Mesendoderm (in vitro differentiated cells): ENCODE results near the gene SPECC1.

Source experiments
- DNase-seq: peaks from one replicate; pipeline ENCODE4 v3.0.0; 2013
- H2AK5ac ChIP-seq: 2 replicates; pipeline ENCODE4 v1.6.1; 2013; ENCODE audit warnings: low read length, inconsistent platforms
- H2BK120ac ChIP-seq: 2 replicates; pipeline ENCODE4 v1.6.1; 2013; ENCODE audit warnings: low read depth, mild to moderate bottlenecking, low read length, moderate library complexity, mixed read lengths
- H2BK15ac ChIP-seq: replicated peaks from 2 replicates; pipeline ENCODE4 v1.6.1; 2013; ENCODE audit warnings: low read depth, mild to moderate bottlenecking, moderate library complexity
- H2BK5ac ChIP-seq: 2 replicates; pipeline ENCODE4 v1.6.1; 2013; ENCODE audit warnings: low read length, inconsistent platforms
- H3K18ac ChIP-seq: 2 replicates; pipeline ENCODE4 v1.6.1; 2013; ENCODE audit warnings: mild to moderate bottlenecking, low read length, mixed read lengths
- H3K23ac ChIP-seq: one replicate; pipeline ENCODE4 v1.6.1; 2013; ENCODE audit warnings: low read length
- H3K27ac ChIP-seq: 2 replicates; pipeline ENCODE4 v1.5.1; 2013; ENCODE audit warnings: low read depth, mild to moderate bottlenecking, inconsistent platforms, low read length, moderate library complexity
- H3K27me3 ChIP-seq: 2 replicates; pipeline ENCODE4 v1.6.1; 2013; ENCODE audit warnings: low read length, control low read depth, mild to moderate bottlenecking, inconsistent platforms; ENCODE audit not compliant: insufficient read depth, poor library complexity
- H3K36me3 ChIP-seq: 2 replicates; pipeline ENCODE4 v1.6.1; 2013; ENCODE audit warnings: low read length, inconsistent platforms; ENCODE audit not compliant: control insufficient read depth, insufficient read depth
- H3K4ac ChIP-seq: one replicate; pipeline ENCODE4 v1.6.1; 2013; ENCODE audit warnings: low read depth, mild to moderate bottlenecking, low read length, moderate library complexity
- H3K4me1 ChIP-seq: 2 replicates; pipeline ENCODE4 v1.6.1; 2013; ENCODE audit warnings: low read depth, low read length, inconsistent platforms; ENCODE audit not compliant: control insufficient read depth
- H3K4me2 ChIP-seq: 2 replicates; pipeline ENCODE4 v1.6.1; 2013; ENCODE audit warnings: low read length
- H3K4me3 ChIP-seq: 2 replicates; pipeline ENCODE4 v1.5.1; 2013; ENCODE audit warnings: mild to moderate bottlenecking, low read length
- H3K56ac ChIP-seq: one replicate; pipeline ENCODE4 v1.6.1; 2013; ENCODE audit warnings: low read length
- H3K79me1 ChIP-seq: 2 replicates; pipeline ENCODE4 v1.6.1; 2013; ENCODE audit warnings: low read length, inconsistent platforms
- H3K79me2 ChIP-seq: 2 replicates; pipeline ENCODE4 v1.6.1; 2013; ENCODE audit warnings: mild to moderate bottlenecking, low read length; ENCODE audit not compliant: control insufficient read depth, insufficient read depth
- H3K9ac ChIP-seq: 2 replicates; pipeline ENCODE4 v1.6.1; 2013; ENCODE audit warnings: low read length, inconsistent platforms
- H4K5ac ChIP-seq: one replicate; pipeline ENCODE4 v1.6.1; 2013; ENCODE audit warnings: low read length
- H4K8ac ChIP-seq: one replicate; pipeline ENCODE4 v1.6.1; 2013; ENCODE audit warnings: low read depth, mild to moderate bottlenecking, control low read depth, low read length, moderate library complexity
- WGBS: extraction: QIAGEN DNeasy Blood & Tissue Kit; methylation state at CpG from one replicate; pipeline ENCODE4 v1.1.7; 2013; ENCODE audit warnings: low lambda C conversion rate, missing lambda C conversion rate; ENCODE audit not compliant: insufficient coverage; ENCODE audit errors: extremely low coverage; 5-methylcytosine and 5-hydroxymethylcytosine counted together

Gene SPECC1

GRCh38 chr17:20173091-20173490, 163.9 kb downstream of the SPECC1 start:
- Histone ChIP-seq H3K18ac (no peak overlapping the region), H4K5ac (no peak overlapping the region), H3K23ac (no peak overlapping the region), H3K4me3 (no peak overlapping the region), H3K4me1 (peaks cover 5% of the 10 kb centered on the region), H3K4me2 (no peak overlapping the region), H2BK120ac (no peak overlapping the region), H2BK5ac (no peak overlapping the region), H3K79me2 (peaks cover 41% of the 10 kb centered on the region), H2BK15ac (no peak overlapping the region), H3K27ac (no peak overlapping the region), H3K4ac (no peak overlapping the region), H3K56ac (no peak overlapping the region), H4K8ac (no peak overlapping the region), H2AK5ac (no peak overlapping the region), H3K36me3 (no peaks in the 10 kb centered on the region), H3K79me1 (peaks cover 14% of the 10 kb centered on the region), H3K27me3 (no peaks in the 10 kb centered on the region), H3K9ac (no peak overlapping the region)
- WGBS, result no CpG with 5 or more reads among the region's 1 CpG
- no peak for DNase-seq

- Histone ChIP-seq H3K27ac (no peak overlapping the region), H3K4me1 (peaks cover 5% of the 10 kb centered on the region)
Observed at GRCh38 chr17:20174588-20175265, 165.6 kb downstream of the SPECC1 start.

GRCh38 chr17:20179041-20179440, 169.9 kb downstream of the SPECC1 start:
- no peak overlapping the region for H2BK15ac ChIP-seq
- H3K79me2 ChIP-seq, result peaks cover 29% of the 10 kb centered on the region
- H3K27me3 ChIP-seq, result no peaks in the 10 kb centered on the region
- H3K27ac ChIP-seq, result no peak overlapping the region
- WGBS, result no CpG with 5 or more reads among the region's 3 CpGs
- H3K36me3 ChIP-seq, result no peaks in the 10 kb centered on the region
- no peak overlapping the region for H4K5ac ChIP-seq
- H3K4me3 ChIP-seq, result no peak overlapping the region
- no peak overlapping the region for H3K4me2 ChIP-seq
- DNase-seq, result no peak
- H3K4me1 ChIP-seq, result no peaks in the 10 kb centered on the region
- no peak overlapping the region for H3K56ac ChIP-seq
- H2AK5ac ChIP-seq, result no peak overlapping the region
- no peak overlapping the region for H3K18ac ChIP-seq
- no peak overlapping the region for H3K9ac ChIP-seq
- no peak overlapping the region for H2BK5ac ChIP-seq
- H3K79me1 ChIP-seq, result peaks cover 16% of the 10 kb centered on the region
- no peak overlapping the region for H4K8ac ChIP-seq
- no peak overlapping the region for H2BK120ac ChIP-seq
- peak overlapping the region; percentile 83 for H3K23ac ChIP-seq
- H3K4ac ChIP-seq, result no peak overlapping the region

More at GRCh38 chr17:20174588-20175265, 165.6 kb downstream of the SPECC1 start:
- Histone ChIP-seq H3K4ac (no peak overlapping the region), H3K36me3 (no peaks in the 10 kb centered on the region), H3K79me2 (peaks cover 43% of the 10 kb centered on the region), H2AK5ac (no peak overlapping the region), H3K27me3 (no peaks in the 10 kb centered on the region), H3K18ac (no peak overlapping the region), H2BK5ac (no peak overlapping the region), H3K9ac (no peak overlapping the region), H2BK15ac (no peak overlapping the region), H3K23ac (no peak overlapping the region), H4K8ac (no peak overlapping the region), H2BK120ac (no peak overlapping the region), H3K4me3 (no peak overlapping the region), H3K79me1 (peaks cover 20% of the 10 kb centered on the region), H3K4me2 (no peak overlapping the region), H3K56ac (no peak overlapping the region), H4K5ac (no peak overlapping the region)
- no CpG with 5 or more reads among the region's 12 CpGs for WGBS
- DNase-seq, result no peak

GRCh38 chr17:20180661-20181060, 171.5 kb downstream of the SPECC1 start:
- Histone ChIP-seq H3K4ac (no peak overlapping the region), H3K79me1 (peaks cover 9% of the 10 kb centered on the region), H3K4me1 (peaks cover 5% of the 10 kb centered on the region), H2AK5ac (no peak overlapping the region), H2BK15ac (no peak overlapping the region), H3K4me3 (no peak overlapping the region), H3K9ac (no peak overlapping the region), H3K27ac (no peak overlapping the region), H2BK120ac (no peak overlapping the region), H3K79me2 (peaks cover 22% of the 10 kb centered on the region), H3K18ac (no peak overlapping the region), H3K56ac (no peak overlapping the region), H3K36me3 (no peaks in the 10 kb centered on the region), H4K5ac (no peak overlapping the region), H4K8ac (no peak overlapping the region), H3K23ac (no peak overlapping the region), H3K27me3 (no peaks in the 10 kb centered on the region), H2BK5ac (no peak overlapping the region), H3K4me2 (no peak overlapping the region)
- DNase-seq, result no peak
- no CpG with 5 or more reads among the region's 1 CpG for WGBS

- Histone ChIP-seq H4K5ac (no peak overlapping the region), H3K36me3 (no peaks in the 10 kb centered on the region), H3K79me1 (peaks cover 11% of the 10 kb centered on the region), H3K4me2 (no peak overlapping the region), H4K8ac (no peak overlapping the region), H2AK5ac (no peak overlapping the region), H2BK5ac (no peak overlapping the region), H2BK15ac (no peak overlapping the region), H3K4me3 (no peak overlapping the region), H3K18ac (no peak overlapping the region), H3K56ac (no peak overlapping the region), H3K27ac (no peak overlapping the region), H3K23ac (no peak overlapping the region), H3K79me2 (peaks cover 20% of the 10 kb centered on the region), H3K27me3 (no peaks in the 10 kb centered on the region), H2BK120ac (no peak overlapping the region), H3K4me1 (peaks cover 7% of the 10 kb centered on the region), H3K9ac (no peak overlapping the region), H3K4ac (no peak overlapping the region)
- WGBS, result no CpG with 5 or more reads among the region's 2 CpGs
- peak; percentile 19 for DNase-seq
Observed at GRCh38 chr17:20184181-20184580, 175.0 kb downstream of the SPECC1 start.
